Transverse colon (tissue), 3 donors: ENCODE results near the gene KNDC1.

Experiments used
- CTCF ChIP-seq, 5 experiments: fragments of 200-600 bp in 3 of 5; fragments of 450-650 bp in 2 of 5; sonication (generic) in 3 of 5; IDR thresholded peaks; 1 replicate in 2 of 5; 2 replicates in 3 of 5; pipeline ENCODE4 v1.5.1; 2016 to 2017; ENCODE audit warnings: antibody characterized with exemption in 5 of 5, inconsistent platforms in 3 of 5, mild to moderate bottlenecking in 2 of 5, moderate library complexity in 1 of 5
- POLR2A ChIP-seq: fragments of 450-650 bp; IDR thresholded peaks from one replicate; pipeline ENCODE4 v1.6.1; 2016; ENCODE audit warnings: antibody characterized with exemption, mild to moderate bottlenecking, moderate library complexity

- TF ChIP-seq CTCF (IDR thresholded peaks at IDR 0.05) (no peak), POLR2A (no peak)
These were observed 75.9 kb downstream of the KNDC1 start for GRCh38 chr10:133235932-133236331.
